ENCODE measurements around the gene UBE2E2.

Gene UBE2E2

DNA sequence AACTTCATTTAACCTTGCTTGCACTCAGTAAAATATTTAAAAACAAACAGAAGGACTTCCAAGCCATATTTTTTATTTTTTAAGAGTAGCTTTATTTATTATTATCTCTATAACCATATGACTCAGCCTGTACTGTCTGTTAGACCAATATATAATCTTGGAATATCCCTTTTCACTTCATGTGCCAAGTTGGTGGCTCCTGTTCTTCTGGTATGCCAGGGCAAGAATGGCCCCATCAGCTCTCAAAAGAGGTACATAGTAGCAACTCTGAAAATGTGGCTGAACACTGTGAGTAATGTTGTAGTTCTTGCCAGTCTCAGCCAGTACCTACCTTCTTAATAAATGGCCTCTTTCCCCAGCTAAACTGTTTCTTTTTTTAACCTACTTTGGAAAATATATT lies 345.6 kb downstream of the UBE2E2 start:
- Histone ChIP-seq H3K4me3 (ENCODE audit: low read depth, low read length) (no peak overlapping the region), H3K27ac (ENCODE audit: extremely low read depth, low read depth, low read length) (no peak overlapping the region), H3K9me3 (ENCODE audit: control insufficient read depth, insufficient read depth, low read depth, low read length) (no peaks in the 10 kb centered on the region), H3K4me1 (ENCODE audit: control insufficient read depth, insufficient read depth, low read length) (no peaks in the 10 kb centered on the region), H3K36me3 (ENCODE audit: control insufficient read depth in 2 of 2, insufficient read depth in 1 of 2, low read length in 2 of 2) (no peaks in the 10 kb centered on the region)
- no peak for TF ChIP-seq ZNF157 (tag by site-specific recombination; IDR thresholded peaks at IDR 0.05)
- CTCF ChIA-PET, result no interaction called here
- POLR2A ChIA-PET, result no interaction called here

DNA sequence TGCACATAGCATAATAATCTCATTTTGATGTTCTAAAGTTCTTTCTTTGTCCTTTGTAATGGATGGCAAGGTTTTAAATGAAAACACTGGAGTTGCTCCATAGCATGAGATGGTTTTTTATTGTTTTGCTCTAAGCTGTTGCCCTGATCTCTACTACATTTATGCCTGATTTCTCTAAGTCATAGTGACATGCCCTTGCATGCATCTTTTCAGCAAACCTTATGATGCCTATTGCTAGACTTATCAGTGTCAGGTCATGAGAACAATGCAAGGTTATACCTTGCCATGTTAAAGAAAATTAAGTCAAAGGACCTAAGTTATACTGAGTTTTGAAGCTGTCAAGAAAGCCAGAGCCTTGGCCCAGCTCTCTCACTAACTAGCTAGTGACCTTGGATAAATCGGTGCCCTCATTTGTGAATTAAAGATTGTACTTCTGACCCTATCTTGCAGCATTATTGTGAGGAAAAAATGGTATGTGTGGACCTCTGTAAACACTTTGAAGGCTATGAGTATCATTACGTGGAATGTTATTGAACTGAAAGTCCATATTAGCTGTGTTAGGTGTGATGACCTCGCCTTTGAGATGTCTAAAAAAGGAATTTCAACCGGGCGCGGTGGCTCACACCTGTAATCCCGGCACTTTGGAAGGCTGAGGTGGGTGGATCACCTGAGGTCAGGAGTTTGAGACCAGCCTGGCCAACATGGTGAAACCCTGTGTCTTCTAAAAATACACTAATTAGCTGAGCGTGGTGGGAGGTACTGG lies 346.2 kb downstream of the UBE2E2 start:
- CTCF ChIA-PET, result no interaction called here
- POLR2A ChIA-PET, result no interaction called here
- TF ChIP-seq ZNF341 (tag by site-specific recombination; IDR thresholded peaks at IDR 0.05; ENCODE audit: low read depth) (no peak), ZNF169 (tag by site-specific recombination; IDR thresholded peaks at IDR 0.05) (no peak), ZNF701 (tag by site-specific recombination; IDR thresholded peaks at IDR 0.05) (no peak), ZNF610 (tag by site-specific recombination; IDR thresholded peaks at IDR 0.05; ENCODE audit: borderline replicate concordance) (no peak)
- H3K36me3 ChIP-seq (ENCODE audit: control insufficient read depth in 2 of 2, insufficient read depth in 1 of 2, low read length in 2 of 2), result no peaks in the 10 kb centered on the region
- H3K4me1 ChIP-seq (ENCODE audit: control insufficient read depth, insufficient read depth, low read length), result no peaks in the 10 kb centered on the region
- H3K4me3 ChIP-seq (ENCODE audit: low read depth, low read length), result no peak overlapping the region
- H3K27ac ChIP-seq (ENCODE audit: extremely low read depth, low read depth, low read length), result no peak overlapping the region
- H3K9me3 ChIP-seq (ENCODE audit: control insufficient read depth, insufficient read depth, low read depth, low read length), result no peaks in the 10 kb centered on the region

GRCh38 chr3:23550402-23550801 lies 347.3 kb downstream of the UBE2E2 start:
- no peaks in the 10 kb centered on the region for H3K9me3 ChIP-seq (ENCODE audit: control insufficient read depth, insufficient read depth, low read depth, low read length)
- no peak overlapping the region for H3K4me3 ChIP-seq (ENCODE audit: low read depth, low read length)
- H3K27ac ChIP-seq (ENCODE audit: extremely low read depth, low read depth, low read length), result no peak overlapping the region
- H3K4me1 ChIP-seq (ENCODE audit: control insufficient read depth, insufficient read depth, low read length), result no peaks in the 10 kb centered on the region
- H3K36me3 ChIP-seq (ENCODE audit: control insufficient read depth in 2 of 2, insufficient read depth in 1 of 2, low read length in 2 of 2), result no peaks in the 10 kb centered on the region
- CTCF ChIA-PET, result no interaction called here
- TF ChIP-seq ZSCAN18 (tag by site-specific recombination; IDR thresholded peaks at IDR 0.05) (no peak), OVOL3 (tag by site-specific recombination; IDR thresholded peaks at IDR 0.05) (no peak), ZSCAN23 (tag by site-specific recombination; IDR thresholded peaks at IDR 0.05) (no peak), SCRT2 (tag by site-specific recombination; IDR thresholded peaks at IDR 0.05) (no peak), ZNF214 (tag by site-specific recombination; IDR thresholded peaks at IDR 0.05; ENCODE audit: borderline replicate concordance) (no peak), ZNF488 (tag by site-specific recombination; IDR thresholded peaks at IDR 0.05) (no peak), ZNF571 (tag by site-specific recombination; IDR thresholded peaks at IDR 0.05) (no peak), ZNF529 (tag by site-specific recombination; IDR thresholded peaks at IDR 0.05; ENCODE audit: insufficient replicate concordance) (no peak), ZNF544 (tag by site-specific recombination; IDR thresholded peaks at IDR 0.05) (no peak), ZNF423 (tag by site-specific recombination; IDR thresholded peaks at IDR 0.05) (no peak)
- TF ChIP-seq, protein P1, sequence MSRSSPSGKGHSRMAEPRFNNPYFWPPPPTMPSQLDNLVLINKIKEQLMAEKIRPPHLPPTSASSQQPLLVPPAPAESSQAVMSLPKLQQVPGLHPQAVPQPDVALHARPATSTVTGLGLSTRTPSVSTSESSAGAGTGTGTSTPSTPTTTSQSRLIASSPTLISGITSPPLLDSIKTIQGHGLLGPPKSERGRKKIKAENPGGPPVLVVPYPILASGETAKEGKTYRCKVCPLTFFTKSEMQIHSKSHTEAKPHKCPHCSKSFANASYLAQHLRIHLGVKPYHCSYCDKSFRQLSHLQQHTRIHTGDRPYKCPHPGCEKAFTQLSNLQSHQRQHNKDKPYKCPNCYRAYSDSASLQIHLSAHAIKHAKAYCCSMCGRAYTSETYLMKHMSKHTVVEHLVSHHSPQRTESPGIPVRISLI (tag by site-specific recombination; IDR thresholded peaks at IDR 0.05), result no peak
- POLR2A ChIA-PET, result no interaction called here

Data from HEK293 (cell line).